ENCODE results near the gene PTK6.

DNA sequence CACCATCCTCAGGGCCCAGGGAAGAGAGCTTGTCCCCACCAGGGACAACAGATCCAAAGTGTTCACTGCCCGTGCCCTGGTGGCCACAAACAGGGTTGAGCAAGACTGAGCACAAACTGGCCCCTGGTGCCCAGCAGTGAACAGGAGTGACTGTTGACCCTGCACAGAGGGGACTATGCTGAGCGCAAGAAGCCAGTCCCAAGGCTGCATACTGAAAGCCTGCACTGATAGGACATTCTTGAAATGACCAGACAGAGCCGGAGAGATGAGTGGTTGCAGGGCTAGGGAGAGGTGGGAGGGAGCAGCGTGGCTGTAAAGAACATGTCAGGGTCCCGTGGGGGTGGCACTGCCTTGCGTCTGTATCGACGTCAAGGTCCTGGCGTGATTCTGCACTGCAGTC, 13.9 kb upstream of the PTK6 start:
- TF ChIP-seq POLR2A (IDR thresholded peaks at IDR 0.05) = no peak
- TF ChIP-seq, protein P1, sequence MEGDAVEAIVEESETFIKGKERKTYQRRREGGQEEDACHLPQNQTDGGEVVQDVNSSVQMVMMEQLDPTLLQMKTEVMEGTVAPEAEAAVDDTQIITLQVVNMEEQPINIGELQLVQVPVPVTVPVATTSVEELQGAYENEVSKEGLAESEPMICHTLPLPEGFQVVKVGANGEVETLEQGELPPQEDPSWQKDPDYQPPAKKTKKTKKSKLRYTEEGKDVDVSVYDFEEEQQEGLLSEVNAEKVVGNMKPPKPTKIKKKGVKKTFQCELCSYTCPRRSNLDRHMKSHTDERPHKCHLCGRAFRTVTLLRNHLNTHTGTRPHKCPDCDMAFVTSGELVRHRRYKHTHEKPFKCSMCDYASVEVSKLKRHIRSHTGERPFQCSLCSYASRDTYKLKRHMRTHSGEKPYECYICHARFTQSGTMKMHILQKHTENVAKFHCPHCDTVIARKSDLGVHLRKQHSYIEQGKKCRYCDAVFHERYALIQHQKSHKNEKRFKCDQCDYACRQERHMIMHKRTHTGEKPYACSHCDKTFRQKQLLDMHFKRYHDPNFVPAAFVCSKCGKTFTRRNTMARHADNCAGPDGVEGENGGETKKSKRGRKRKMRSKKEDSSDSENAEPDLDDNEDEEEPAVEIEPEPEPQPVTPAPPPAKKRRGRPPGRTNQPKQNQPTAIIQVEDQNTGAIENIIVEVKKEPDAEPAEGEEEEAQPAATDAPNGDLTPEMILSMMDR (IDR thresholded peaks at IDR 0.05) = no peak
